ENCODE measurements around the gene TMSB10. TPM values are rescaled to one million over a fixed set of nuclear protein-coding genes. Genes with fewer than 3 reads are reported as not detected.
A peak's percentile ranks its signal among the peaks of the same experiment; 100 is the strongest.

The TMSB10 gene
- total RNA-seq, 1 experiment from 2014 or later = 11,384 TPM

GRCh38 chr2:84878896-84879583 lies 26.4 kb upstream of the TMSB10 start:
- DNase-seq (ENCODE audit: low read depth) = no peak
- in situ Hi-C loops (cut with HindIII; ENCODE audit: low pct_unique_long_range_greater_than_20kb, low sequenced_read_pairs) = no loop called here

- no peak for DNase-seq (ENCODE audit: low read depth)
- in situ Hi-C loops (cut with HindIII; ENCODE audit: low pct_unique_long_range_greater_than_20kb, low sequenced_read_pairs) = no loop called here
These were observed 25.7 kb upstream of the TMSB10 start for GRCh38 chr2:84879584-84880394.

- in situ Hi-C loops (cut with HindIII; ENCODE audit: low pct_unique_long_range_greater_than_20kb, low sequenced_read_pairs) = no loop called here
- no peak for DNase-seq (ENCODE audit: low read depth)
These were observed 25.1 kb upstream of the TMSB10 start for GRCh38 chr2:84880395-84880644.

- DNase-seq (ENCODE audit: low read depth) = no peak
- in situ Hi-C loops (cut with HindIII; ENCODE audit: low pct_unique_long_range_greater_than_20kb, low sequenced_read_pairs) = no loop called here
These were observed 24.6 kb upstream of the TMSB10 start, which contains the start of gene TRABD2A for GRCh38 chr2:84880645-84881521. TSS of gene TRABD2A (minus strand) at chr2:84881084. CDS start at chr2:84881039, 45 bp downstream.

DNA sequence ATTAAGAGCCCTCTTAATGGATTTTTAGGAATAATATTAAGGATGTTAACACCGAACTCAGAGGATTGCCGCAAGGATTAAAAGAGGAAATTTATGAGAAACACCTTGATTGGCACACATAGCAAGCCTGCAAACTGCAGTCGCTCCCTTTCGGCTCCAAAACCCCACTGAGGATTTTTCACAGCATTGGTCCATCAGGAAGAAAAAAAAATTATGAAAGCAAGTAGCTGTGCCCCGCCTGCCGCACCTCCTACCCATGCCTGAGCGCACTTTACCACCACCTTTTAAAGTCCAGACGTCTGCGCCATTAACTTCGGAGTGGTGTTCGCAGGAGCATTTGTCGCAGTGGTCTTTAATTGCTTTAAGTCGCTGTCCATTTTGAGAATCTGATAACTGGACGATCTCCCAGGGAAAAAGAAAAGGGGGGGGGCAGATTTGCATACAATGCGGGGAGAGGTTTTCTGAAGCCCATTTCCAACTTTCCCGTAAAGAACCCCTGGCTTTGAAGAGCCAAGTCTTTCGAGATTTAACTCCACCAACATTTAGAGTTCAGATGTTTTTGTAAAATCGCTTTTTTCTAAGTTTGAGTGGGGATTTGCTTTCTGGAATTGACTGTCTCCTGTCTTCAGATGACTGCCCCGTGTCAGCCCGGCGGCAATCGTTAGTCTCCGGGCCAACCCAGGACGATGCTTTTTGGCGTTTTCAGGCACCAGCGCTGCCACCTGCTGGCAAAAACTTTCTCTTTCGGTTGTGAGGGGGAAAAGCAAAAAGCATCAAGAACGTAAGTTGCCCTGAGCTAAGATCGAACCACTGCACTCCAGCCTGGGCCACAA lies 23.7 kb upstream of the TMSB10 start:
- in situ Hi-C loops (cut with HindIII; ENCODE audit: low pct_unique_long_range_greater_than_20kb, low sequenced_read_pairs) = no loop called here
- peak; percentile 76 for DNase-seq (ENCODE audit: low read depth)

DNA sequence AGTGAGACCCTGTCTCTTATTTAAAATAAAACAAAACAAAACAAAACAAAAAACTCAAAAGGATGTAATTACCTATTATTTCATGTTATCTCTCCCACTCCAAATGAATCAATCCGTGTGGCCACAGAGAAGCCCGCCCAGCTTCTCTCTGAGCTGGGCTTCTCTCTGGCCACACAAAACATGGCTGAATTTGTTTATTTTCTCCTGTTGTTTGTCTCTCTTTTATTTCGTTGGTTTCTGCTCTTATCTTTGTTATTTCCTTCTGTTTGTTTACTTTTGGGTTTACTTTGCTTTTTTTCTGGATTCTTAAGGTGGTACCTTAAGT lies 23.1 kb upstream of the TMSB10 start:
- in situ Hi-C loops (cut with HindIII; ENCODE audit: low pct_unique_long_range_greater_than_20kb, low sequenced_read_pairs) = no loop called here
- DNase-seq (ENCODE audit: low read depth) = no peak

DNA sequence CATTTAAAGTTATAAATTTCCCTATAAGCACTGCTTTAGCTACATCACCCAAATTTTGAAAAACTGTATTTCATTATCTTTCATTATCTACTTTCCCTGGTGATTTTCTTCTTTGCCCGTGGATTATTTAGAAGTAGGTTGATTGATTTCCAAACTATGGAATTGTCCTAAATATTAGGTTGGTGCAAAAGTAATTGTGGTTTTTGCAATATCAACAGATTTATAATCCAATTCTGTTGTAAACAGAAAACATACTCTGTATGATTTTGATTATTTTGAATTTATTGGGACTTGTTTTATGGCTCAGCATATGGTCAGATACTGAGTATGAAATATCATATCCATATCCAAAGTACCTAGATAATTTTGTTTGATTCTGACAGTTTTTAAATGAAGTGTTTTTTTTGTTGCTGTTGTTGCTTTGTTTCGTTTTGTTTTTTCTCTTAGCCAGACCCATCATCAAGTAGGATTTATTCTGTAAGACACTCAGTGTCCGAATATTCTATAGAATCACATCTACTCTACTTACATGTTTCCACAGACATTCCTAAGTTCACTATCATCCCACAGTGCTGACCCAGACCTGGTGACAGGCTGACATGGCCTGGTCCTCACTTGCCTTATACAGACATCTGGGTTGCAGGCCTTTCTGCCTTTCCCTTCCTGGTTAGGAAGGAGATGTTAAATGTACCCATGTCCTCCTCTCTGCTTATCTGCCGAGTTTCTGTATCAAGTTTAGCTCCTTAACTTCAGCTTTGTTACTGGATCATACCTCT lies 22.5 kb upstream of the TMSB10 start:
- no peak for DNase-seq (ENCODE audit: low read depth)
- in situ Hi-C loops (cut with HindIII; ENCODE audit: low pct_unique_long_range_greater_than_20kb, low sequenced_read_pairs) = no loop called here

DNA sequence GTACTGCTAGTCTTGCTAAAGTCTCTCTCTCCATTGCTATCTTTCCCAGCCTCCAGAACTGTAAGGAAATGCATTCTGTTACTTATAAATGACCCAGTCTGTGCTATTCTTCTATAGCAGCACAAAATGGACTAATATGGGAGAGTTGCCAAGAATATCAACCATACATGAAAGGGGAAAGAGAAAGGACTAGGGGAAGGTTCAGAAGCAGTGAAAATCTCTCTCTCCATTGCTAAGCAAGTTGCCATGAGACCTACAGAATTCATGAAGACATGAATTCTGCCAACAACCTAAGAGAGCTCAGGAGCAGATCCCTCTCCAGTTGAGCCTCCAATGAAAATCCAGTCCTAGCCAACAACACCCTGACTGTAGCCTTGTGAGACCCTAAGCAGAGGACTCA lies 21.0 kb upstream of the TMSB10 start:
- DNase-seq (ENCODE audit: low read depth) = no peak
- in situ Hi-C loops (cut with HindIII; ENCODE audit: low pct_unique_long_range_greater_than_20kb, low sequenced_read_pairs) = no loop called here

GRCh38 chr2:84885111-84885510 lies 20.3 kb upstream of the TMSB10 start:
- in situ Hi-C loops (cut with HindIII; ENCODE audit: low pct_unique_long_range_greater_than_20kb, low sequenced_read_pairs) = no loop called here
- DNase-seq (ENCODE audit: low read depth) = no peak

- in situ Hi-C loops (cut with HindIII; ENCODE audit: low pct_unique_long_range_greater_than_20kb, low sequenced_read_pairs) = no loop called here
- no peak for DNase-seq (ENCODE audit: low read depth)
These were observed 18.7 kb upstream of the TMSB10 start for GRCh38 chr2:84886791-84887190.

- in situ Hi-C loops (cut with HindIII; ENCODE audit: low pct_unique_long_range_greater_than_20kb, low sequenced_read_pairs) = no loop called here
- no peak for DNase-seq (ENCODE audit: low read depth)
These were observed 16.8 kb upstream of the TMSB10 start for GRCh38 chr2:84888401-84889276.

- in situ Hi-C loops (cut with HindIII; ENCODE audit: low pct_unique_long_range_greater_than_20kb, low sequenced_read_pairs) = no loop called here
- DNase-seq (ENCODE audit: low read depth) = no peak
These were observed 16.1 kb upstream of the TMSB10 start for GRCh38 chr2:84889332-84889731.

- no peak for DNase-seq (ENCODE audit: low read depth)
- in situ Hi-C loops (cut with HindIII; ENCODE audit: low pct_unique_long_range_greater_than_20kb, low sequenced_read_pairs) = no loop called here
These were observed 14.0 kb upstream of the TMSB10 start for GRCh38 chr2:84891355-84892010.

DNA sequence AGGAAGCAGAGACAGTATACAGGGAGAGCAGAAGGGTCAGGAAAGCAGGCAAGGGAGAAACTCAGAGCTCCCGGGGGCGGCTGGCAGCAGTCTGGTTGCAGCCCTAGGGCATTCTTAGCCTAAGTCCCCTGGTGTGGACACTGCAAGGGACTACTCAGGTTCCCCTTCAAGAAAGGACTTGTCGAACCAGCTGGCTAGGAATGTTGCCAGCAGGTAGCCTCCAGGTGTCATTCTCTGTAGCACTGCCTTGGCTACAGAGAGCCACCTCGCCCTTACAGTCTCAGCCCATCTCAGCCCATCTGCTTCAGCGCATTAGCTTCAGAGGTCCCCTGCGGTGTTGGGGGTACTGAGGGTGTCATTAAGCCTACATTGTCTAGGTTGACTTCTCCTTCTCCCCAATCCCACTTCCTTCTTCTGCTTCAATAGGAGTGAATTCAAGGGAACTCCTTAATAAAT lies 11.3 kb upstream of the TMSB10 start:
- no peak for DNase-seq (ENCODE audit: low read depth)
- in situ Hi-C loops (cut with HindIII; ENCODE audit: low pct_unique_long_range_greater_than_20kb, low sequenced_read_pairs) = no loop called here

- in situ Hi-C loops (cut with HindIII; ENCODE audit: low pct_unique_long_range_greater_than_20kb, low sequenced_read_pairs) = no loop called here
- no peak for DNase-seq (ENCODE audit: low read depth)
These were observed 10.5 kb upstream of the TMSB10 start for GRCh38 chr2:84894758-84895520.

GRCh38 chr2:84896567-84896966 lies 8.9 kb upstream of the TMSB10 start:
- in situ Hi-C loops (cut with HindIII; ENCODE audit: low pct_unique_long_range_greater_than_20kb, low sequenced_read_pairs) = no loop called here
- no peak for DNase-seq (ENCODE audit: low read depth)

All from Caki2 (cell line).